H54 (cell line): ENCODE results near the gene GLRX5.

ENCODE experiments used
- DNase-seq: peaks from one replicate; pipeline ENCODE4 v3.0.0; 2011; ENCODE audit warnings: low spot score, mixed read lengths; ENCODE audit not compliant: insufficient read length
- FAIRE-seq: peaks from 3 replicates; lab custom pipeline; 2011; peaks lifted over from hg19 to GRCh38; lab: Jason Lieb, UNC
- POLR2A ChIP-seq: IDR thresholded peaks from 2 replicates; pipeline ENCODE4 v1.6.1; 2011; ENCODE audit warnings: low read depth, mild to moderate bottlenecking, low read length

The GLRX5 gene

GRCh38 chr14:95541346-95541745 lies 6.5 kb downstream of the GLRX5 start:
- FAIRE-seq (no peak), DNase-seq (no peak)
- no peak for TF ChIP-seq POLR2A

- no peak for TF ChIP-seq POLR2A
- FAIRE-seq (no peak), DNase-seq (no peak)
Observed at GRCh38 chr14:95541932-95542930, 7.4 kb downstream of the GLRX5 start.

GRCh38 chr14:95543021-95543420 lies 8.2 kb downstream of the GLRX5 start:
- FAIRE-seq = no peak
- no peak for DNase-seq
- TF ChIP-seq POLR2A = no peak

- no peak for TF ChIP-seq POLR2A
- DNase-seq = no peak
- no peak for FAIRE-seq
Observed at GRCh38 chr14:95544588-95544987, 9.7 kb downstream of the GLRX5 start.

GRCh38 chr14:95545515-95546168 lies 10.8 kb downstream of the GLRX5 start:
- FAIRE-seq (peak; percentile 78), DNase-seq (peak; percentile 44)
- TF ChIP-seq POLR2A = no peak

- no peak for DNase-seq
- TF ChIP-seq POLR2A = no peak
- no peak for FAIRE-seq
Observed at GRCh38 chr14:95547272-95547625, 12.4 kb downstream of the GLRX5 start.

GRCh38 chr14:95547626-95548327 lies 12.9 kb downstream of the GLRX5 start:
- no peak for TF ChIP-seq POLR2A
- peak; percentile 72 for DNase-seq
- peak; percentile 94 for FAIRE-seq

- FAIRE-seq (no peak), DNase-seq (no peak)
- no peak for TF ChIP-seq POLR2A
Observed at GRCh38 chr14:95548328-95548929, 13.6 kb downstream of the GLRX5 start.

GRCh38 chr14:95549656-95550585 lies 15.1 kb downstream of the GLRX5 start:
- no peak for FAIRE-seq
- DNase-seq = no peak
- TF ChIP-seq POLR2A = no peak

- no peak for FAIRE-seq
- DNase-seq = no peak
- no peak for TF ChIP-seq POLR2A
Observed at GRCh38 chr14:95551435-95551834, 16.6 kb downstream of the GLRX5 start.

GRCh38 chr14:95553141-95553540 lies 18.3 kb downstream of the GLRX5 start:
- FAIRE-seq = no peak
- TF ChIP-seq POLR2A = no peak
- DNase-seq = no peak

GRCh38 chr14:95555053-95555452 lies 20.2 kb downstream of the GLRX5 start:
- TF ChIP-seq POLR2A = no peak
- no peak for FAIRE-seq
- DNase-seq = no peak

GRCh38 chr14:95557291-95557690 lies 22.4 kb downstream of the GLRX5 start:
- FAIRE-seq (no peak), DNase-seq (no peak)
- TF ChIP-seq POLR2A = no peak
